Brain microvascular endothelial cell (primary cell): ENCODE measurements around the gene TMEM242.
"Not testable (repeated sequence)": the region's sequence is repeated elsewhere in the genome, so short reads cannot be mapped to it uniquely, and the experiment has no call there.

ENCODE experiments used
- DNase-seq: peaks from one replicate; pipeline ENCODE4 v3.0.0-alpha.2; 2020
- H3K27ac ChIP-seq: fragments of 250-450 bp; sonication (Bioruptor Pico); 2 replicates; pipeline ENCODE4 v1.5.1; 2020; ENCODE audit warnings: mild to moderate bottlenecking, moderate library complexity
- H3K27me3 ChIP-seq: fragments of 250-450 bp; sonication (Bioruptor Pico); replicated peaks from 2 replicates; pipeline ENCODE4 v1.5.1; 2020; ENCODE audit warnings: mild to moderate bottlenecking
- H3K36me3 ChIP-seq: fragments of 250-450 bp; sonication (Bioruptor Pico); replicated peaks from 2 replicates; pipeline ENCODE4 v1.5.1; 2020; ENCODE audit warnings: mild to moderate bottlenecking
- H3K4me3 ChIP-seq: 2 replicates; pipeline ENCODE4 v1.5.1; 2011; ENCODE audit warnings: low read depth, mild to moderate bottlenecking, control low read depth, low read length, moderate library complexity
- CTCF ChIP-seq: IDR thresholded peaks from 2 replicates; pipeline ENCODE4 v1.5.1; 2011; ENCODE audit warnings: low read depth, mild to moderate bottlenecking, moderate library complexity, low read length, control low read depth, inconsistent platforms; ENCODE audit errors: missing control alignments
- in situ Hi-C: cut with HindIII; loops from 2 replicates; pipeline ENCODE4 v1.10.0; 2017; ENCODE audit warnings: low sequenced_read_pairs, low pct_ligation_motif_present

Gene TMEM242

GRCh38 chr6:157337751-157338150, 14.4 kb upstream of the TMEM242 start:
- Histone ChIP-seq H3K36me3 (no peaks in the 10 kb centered on the region), H3K4me3 (no peak overlapping the region), H3K27ac (no peak overlapping the region), H3K27me3 (no peaks in the 10 kb centered on the region)
- no peak for TF ChIP-seq CTCF
- in situ Hi-C loops, result no loop called here
- DNase-seq, result no peak

GRCh38 chr6:157337276-157337675, 14.0 kb upstream of the TMEM242 start:
- DNase-seq, H3K27me3 ChIP-seq, H3K36me3 ChIP-seq, in situ Hi-C loops, H3K4me3 ChIP-seq, H3K27ac ChIP-seq: not testable (repeated sequence)

GRCh38 chr6:157335829-157336228, 12.5 kb upstream of the TMEM242 start:
- H3K27me3 ChIP-seq, result no peaks in the 10 kb centered on the region
- no peak overlapping the region for H3K4me3 ChIP-seq
- H3K27ac ChIP-seq, result no peak overlapping the region
- no peak for TF ChIP-seq CTCF
- in situ Hi-C loops, result no loop called here
- H3K36me3 ChIP-seq, result no peaks in the 10 kb centered on the region
- DNase-seq, result no peak

- no peaks in the 10 kb centered on the region for H3K27me3 ChIP-seq
- H3K4me3 ChIP-seq, result no peak overlapping the region
- DNase-seq, result no peak
- no peak for TF ChIP-seq CTCF
- H3K36me3 ChIP-seq, result no peaks in the 10 kb centered on the region
- in situ Hi-C loops, result no loop called here
- no peak overlapping the region for H3K27ac ChIP-seq
These were observed 10.6 kb upstream of the TMEM242 start for GRCh38 chr6:157333956-157334355.

- Histone ChIP-seq H3K36me3 (no peaks in the 10 kb centered on the region), H3K4me3 (no peak overlapping the region), H3K27ac (no peak overlapping the region), H3K27me3 (no peaks in the 10 kb centered on the region)
- no peak for TF ChIP-seq CTCF
- in situ Hi-C loops, result no loop called here
- DNase-seq, result no peak
These were observed 10.2 kb upstream of the TMEM242 start for GRCh38 chr6:157333537-157333936.

GRCh38 chr6:157332813-157333212, 9.5 kb upstream of the TMEM242 start:
- H3K36me3 ChIP-seq, result no peaks in the 10 kb centered on the region
- DNase-seq, result no peak
- TF ChIP-seq CTCF, result no peak
- in situ Hi-C loops, result no loop called here
- H3K27me3 ChIP-seq, result no peaks in the 10 kb centered on the region
- H3K4me3 ChIP-seq, result no peak overlapping the region
- H3K27ac ChIP-seq, result no peak overlapping the region
